Measurements from ENCODE around the gene WFDC8. TPM values are rescaled to one million over a fixed set of nuclear protein-coding genes. Genes with fewer than 3 reads are reported as not detected.

Gene WFDC8
- total and polyA plus RNA-seq, 4 donors, result not detected

DNA sequence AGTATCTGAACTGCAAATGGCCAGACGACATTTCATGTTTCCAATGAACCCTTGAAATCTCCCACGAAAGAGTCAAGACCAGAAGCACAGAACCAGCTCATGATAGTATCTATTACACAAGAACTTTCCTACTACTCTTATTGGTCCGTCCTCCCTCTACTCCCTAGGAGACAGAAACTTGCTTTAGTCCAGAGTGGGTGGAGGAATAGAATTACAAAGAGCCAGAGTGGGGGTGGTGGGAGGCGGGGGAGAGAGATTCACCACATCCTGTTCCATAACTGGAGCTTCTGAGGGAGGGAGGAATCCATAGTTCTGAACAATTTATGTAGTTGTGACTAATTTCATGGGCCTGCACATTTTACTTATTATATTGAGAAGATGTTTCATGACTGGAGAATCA is 32.0 kb upstream of the WFDC8 start:
- H3K9me3 ChIP-seq (ENCODE audit: control insufficient read depth in 4 of 4, low read length in 3 of 4), result peaks cover 0 to 9% (median under 1%) of the 10 kb centered on the region in 4 donors
- H3K9ac ChIP-seq (ENCODE audit: low read depth in 1 of 2, low read length in 2 of 2), result no peak overlapping the region
- H3K4me1 ChIP-seq (ENCODE audit: control insufficient read depth in 4 of 4, insufficient read depth in 4 of 4, low read length in 3 of 4), result no peaks in the 10 kb centered on the region
- peaks cover 0 to 4% (median 0%) of the 10 kb centered on the region in 4 donors for H3K27me3 ChIP-seq (ENCODE audit: control insufficient read depth in 4 of 4, insufficient read depth in 4 of 4, low read length in 3 of 4)
- DNase-seq (ENCODE audit: low spot score), result no peak
- H3K27ac ChIP-seq (ENCODE audit: low read depth in 1 of 2, low read length in 2 of 2), result no peak overlapping the region
- no peak for TF ChIP-seq HNF4A (conservative IDR thresholded peaks at IDR 0.05)
- no peak for TF ChIP-seq GABPA (IDR thresholded peaks at IDR 0.05 in 1 of 2, conservative IDR thresholded peaks at IDR 0.05 in 1 of 2)
- TF ChIP-seq, protein P1, sequence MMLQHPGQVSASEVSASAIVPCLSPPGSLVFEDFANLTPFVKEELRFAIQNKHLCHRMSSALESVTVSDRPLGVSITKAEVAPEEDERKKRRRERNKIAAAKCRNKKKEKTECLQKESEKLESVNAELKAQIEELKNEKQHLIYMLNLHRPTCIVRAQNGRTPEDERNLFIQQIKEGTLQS (IDR thresholded peaks at IDR 0.05), result no peak
- TF ChIP-seq FOXA1 (IDR thresholded peaks at IDR 0.05), result no peak
- no peak for TF ChIP-seq FOXA2 (IDR thresholded peaks at IDR 0.05)
- TF ChIP-seq RXRA (IDR thresholded peaks at IDR 0.05), result no peak
- TF ChIP-seq YY1 (IDR thresholded peaks at IDR 0.05), result no peak
- TF ChIP-seq, protein P2, sequence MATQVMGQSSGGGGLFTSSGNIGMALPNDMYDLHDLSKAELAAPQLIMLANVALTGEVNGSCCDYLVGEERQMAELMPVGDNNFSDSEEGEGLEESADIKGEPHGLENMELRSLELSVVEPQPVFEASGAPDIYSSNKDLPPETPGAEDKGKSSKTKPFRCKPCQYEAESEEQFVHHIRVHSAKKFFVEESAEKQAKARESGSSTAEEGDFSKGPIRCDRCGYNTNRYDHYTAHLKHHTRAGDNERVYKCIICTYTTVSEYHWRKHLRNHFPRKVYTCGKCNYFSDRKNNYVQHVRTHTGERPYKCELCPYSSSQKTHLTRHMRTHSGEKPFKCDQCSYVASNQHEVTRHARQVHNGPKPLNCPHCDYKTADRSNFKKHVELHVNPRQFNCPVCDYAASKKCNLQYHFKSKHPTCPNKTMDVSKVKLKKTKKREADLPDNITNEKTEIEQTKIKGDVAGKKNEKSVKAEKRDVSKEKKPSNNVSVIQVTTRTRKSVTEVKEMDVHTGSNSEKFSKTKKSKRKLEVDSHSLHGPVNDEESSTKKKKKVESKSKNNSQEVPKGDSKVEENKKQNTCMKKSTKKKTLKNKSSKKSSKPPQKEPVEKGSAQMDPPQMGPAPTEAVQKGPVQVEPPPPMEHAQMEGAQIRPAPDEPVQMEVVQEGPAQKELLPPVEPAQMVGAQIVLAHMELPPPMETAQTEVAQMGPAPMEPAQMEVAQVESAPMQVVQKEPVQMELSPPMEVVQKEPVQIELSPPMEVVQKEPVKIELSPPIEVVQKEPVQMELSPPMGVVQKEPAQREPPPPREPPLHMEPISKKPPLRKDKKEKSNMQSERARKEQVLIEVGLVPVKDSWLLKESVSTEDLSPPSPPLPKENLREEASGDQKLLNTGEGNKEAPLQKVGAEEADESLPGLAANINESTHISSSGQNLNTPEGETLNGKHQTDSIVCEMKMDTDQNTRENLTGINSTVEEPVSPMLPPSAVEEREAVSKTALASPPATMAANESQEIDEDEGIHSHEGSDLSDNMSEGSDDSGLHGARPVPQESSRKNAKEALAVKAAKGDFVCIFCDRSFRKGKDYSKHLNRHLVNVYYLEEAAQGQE (IDR thresholded peaks at IDR 0.05), result no peak
- TF ChIP-seq, protein P3, sequence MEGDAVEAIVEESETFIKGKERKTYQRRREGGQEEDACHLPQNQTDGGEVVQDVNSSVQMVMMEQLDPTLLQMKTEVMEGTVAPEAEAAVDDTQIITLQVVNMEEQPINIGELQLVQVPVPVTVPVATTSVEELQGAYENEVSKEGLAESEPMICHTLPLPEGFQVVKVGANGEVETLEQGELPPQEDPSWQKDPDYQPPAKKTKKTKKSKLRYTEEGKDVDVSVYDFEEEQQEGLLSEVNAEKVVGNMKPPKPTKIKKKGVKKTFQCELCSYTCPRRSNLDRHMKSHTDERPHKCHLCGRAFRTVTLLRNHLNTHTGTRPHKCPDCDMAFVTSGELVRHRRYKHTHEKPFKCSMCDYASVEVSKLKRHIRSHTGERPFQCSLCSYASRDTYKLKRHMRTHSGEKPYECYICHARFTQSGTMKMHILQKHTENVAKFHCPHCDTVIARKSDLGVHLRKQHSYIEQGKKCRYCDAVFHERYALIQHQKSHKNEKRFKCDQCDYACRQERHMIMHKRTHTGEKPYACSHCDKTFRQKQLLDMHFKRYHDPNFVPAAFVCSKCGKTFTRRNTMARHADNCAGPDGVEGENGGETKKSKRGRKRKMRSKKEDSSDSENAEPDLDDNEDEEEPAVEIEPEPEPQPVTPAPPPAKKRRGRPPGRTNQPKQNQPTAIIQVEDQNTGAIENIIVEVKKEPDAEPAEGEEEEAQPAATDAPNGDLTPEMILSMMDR (IDR thresholded peaks at IDR 0.05; ENCODE audit: low read depth, low read length, missing input control), result no peak
- TF ChIP-seq SP1 (IDR thresholded peaks at IDR 0.05), result no peak
- TF ChIP-seq HNF4G (IDR thresholded peaks at IDR 0.05), result no peak
- TF ChIP-seq JUND (IDR thresholded peaks at IDR 0.05), result no peak
- no peaks in the 10 kb centered on the region for H3K36me3 ChIP-seq (ENCODE audit: control insufficient read depth in 4 of 4, insufficient read depth in 3 of 4, low read depth in 1 of 4, low read length in 3 of 4)
- H3K4me3 ChIP-seq (ENCODE audit: low read depth in 1 of 3, low read length in 3 of 3), result no peak overlapping the region
- 64% methylated on average over 4 of the region's 4 CpGs for WGBS

DNA sequence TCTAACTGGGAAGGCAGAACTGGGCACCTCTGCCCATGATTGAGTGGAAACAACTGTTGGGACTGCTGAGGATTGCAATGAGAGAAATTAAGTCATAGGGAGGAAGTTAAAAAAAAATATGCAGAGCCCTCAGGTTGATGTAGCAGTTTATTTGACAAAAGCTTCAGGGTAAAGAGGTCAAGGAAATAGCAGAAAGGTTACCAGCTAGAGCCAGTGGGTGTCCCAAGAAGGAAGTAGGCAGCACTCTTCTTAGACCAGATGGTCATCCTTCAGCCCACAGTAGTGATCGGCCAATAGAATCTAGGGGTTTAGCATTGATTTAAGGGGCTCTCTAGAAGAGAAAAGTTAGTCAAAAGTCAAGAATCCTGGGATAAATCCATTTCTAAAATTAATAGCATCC is 28.7 kb upstream of the WFDC8 start:
- TF ChIP-seq, protein P4, sequence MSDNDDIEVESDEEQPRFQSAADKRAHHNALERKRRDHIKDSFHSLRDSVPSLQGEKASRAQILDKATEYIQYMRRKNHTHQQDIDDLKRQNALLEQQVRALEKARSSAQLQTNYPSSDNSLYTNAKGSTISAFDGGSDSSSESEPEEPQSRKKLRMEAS (IDR thresholded peaks at IDR 0.05), result no peak
- TF ChIP-seq, protein P2 (IDR thresholded peaks at IDR 0.05), result no peak
- no peak for TF ChIP-seq YY1 (IDR thresholded peaks at IDR 0.05)
- TF ChIP-seq, protein P5, sequence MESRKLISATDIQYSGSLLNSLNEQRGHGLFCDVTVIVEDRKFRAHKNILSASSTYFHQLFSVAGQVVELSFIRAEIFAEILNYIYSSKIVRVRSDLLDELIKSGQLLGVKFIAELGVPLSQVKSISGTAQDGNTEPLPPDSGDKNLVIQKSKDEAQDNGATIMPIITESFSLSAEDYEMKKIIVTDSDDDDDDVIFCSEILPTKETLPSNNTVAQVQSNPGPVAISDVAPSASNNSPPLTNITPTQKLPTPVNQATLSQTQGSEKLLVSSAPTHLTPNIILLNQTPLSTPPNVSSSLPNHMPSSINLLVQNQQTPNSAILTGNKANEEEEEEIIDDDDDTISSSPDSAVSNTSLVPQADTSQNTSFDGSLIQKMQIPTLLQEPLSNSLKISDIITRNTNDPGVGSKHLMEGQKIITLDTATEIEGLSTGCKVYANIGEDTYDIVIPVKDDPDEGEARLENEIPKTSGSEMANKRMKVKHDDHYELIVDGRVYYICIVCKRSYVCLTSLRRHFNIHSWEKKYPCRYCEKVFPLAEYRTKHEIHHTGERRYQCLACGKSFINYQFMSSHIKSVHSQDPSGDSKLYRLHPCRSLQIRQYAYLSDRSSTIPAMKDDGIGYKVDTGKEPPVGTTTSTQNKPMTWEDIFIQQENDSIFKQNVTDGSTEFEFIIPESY (IDR thresholded peaks at IDR 0.05), result no peak
- TF ChIP-seq SP1 (IDR thresholded peaks at IDR 0.05), result no peak
- no peak for TF ChIP-seq HNF4G (IDR thresholded peaks at IDR 0.05)
- TF ChIP-seq, protein P3 (IDR thresholded peaks at IDR 0.05; ENCODE audit: low read depth, low read length, missing input control), result no peak
- no peak for TF ChIP-seq TAF1 (conservative IDR thresholded peaks at IDR 0.05)
- no peak for TF ChIP-seq FOXA1 (IDR thresholded peaks at IDR 0.05)
- TF ChIP-seq, protein P1 (IDR thresholded peaks at IDR 0.05), result no peak
- Histone ChIP-seq H3K4me1 (ENCODE audit: control insufficient read depth in 4 of 4, insufficient read depth in 4 of 4, low read length in 3 of 4) (no peaks in the 10 kb centered on the region), H3K4me3 (ENCODE audit: low read depth in 1 of 3, low read length in 3 of 3) (no peak overlapping the region), H3K36me3 (ENCODE audit: control insufficient read depth in 4 of 4, insufficient read depth in 3 of 4, low read depth in 1 of 4, low read length in 3 of 4) (no peaks in the 10 kb centered on the region), H3K9me3 (ENCODE audit: control insufficient read depth in 4 of 4, low read length in 3 of 4) (peaks cover 0 to 9% (median under 1%) of the 10 kb centered on the region in 4 donors), H3K27me3 (ENCODE audit: control insufficient read depth in 4 of 4, insufficient read depth in 4 of 4, low read length in 3 of 4) (no peaks in the 10 kb centered on the region), H3K27ac (ENCODE audit: low read depth in 1 of 2, low read length in 2 of 2) (no peak overlapping the region), H3K9ac (ENCODE audit: low read depth in 1 of 2, low read length in 2 of 2) (no peak overlapping the region)
- WGBS, result 84% methylated on average over 1 of the region's 1 CpG
- no peak for DNase-seq (ENCODE audit: low spot score)

Measured in liver (tissue), 9 donors.